ENCODE results near the gene TJP1. TPM values are rescaled to one million over a fixed set of nuclear protein-coding genes. Genes with fewer than 3 reads are reported as not detected.
A peak's percentile ranks its signal among the peaks of the same experiment; 100 is the strongest.

Gene TJP1
- total and polyA plus RNA-seq, 9 of the 15 experiments (the other 6 are each of a cell fraction or from before 2014, with no cell fraction given) = 9.1 to 39.3 (median 28.0) TPM

GRCh38 chr15:29812384-29812694 lies 9.9 kb downstream of the TJP1 start:
- Histone ChIP-seq H3K4me2 (ENCODE audit: insufficient read depth, low read length) (no peak overlapping the region), H3K36me3 (ENCODE audit: control insufficient read depth, insufficient read depth, low read length) (no peaks in the 10 kb centered on the region), H4K20me1 (replicated peaks; ENCODE audit: control insufficient read depth, insufficient read depth, low read length) (peaks cover 21% of the 10 kb centered on the region), H3K4me1 (replicated peaks in 1 of 2; ENCODE audit: control insufficient read depth in 2 of 2, insufficient read depth in 2 of 2, low read length in 2 of 2) (peaks cover 0 to 18% of the 10 kb centered on the region in 2 experiments; a peak in 2 of 5 replicates), H3K79me2 (ENCODE audit: control insufficient read depth, insufficient read depth, low read length) (peaks cover 88% of the 10 kb centered on the region), H2AFZ (ENCODE audit: low read depth, low read length) (no peak overlapping the region), H3K9me3 (replicated peaks; ENCODE audit: control insufficient read depth, insufficient read depth, low read depth, low read length) (no peaks in the 10 kb centered on the region), H3K9ac (ENCODE audit: insufficient read depth in 1 of 2, low read depth in 2 of 2, low read length in 2 of 2) (no peak overlapping the region), H3K27ac (ENCODE audit: extremely low read depth, low read depth, low read length) (no peak overlapping the region), H3K27me3 (ENCODE audit: control insufficient read depth in 2 of 2, insufficient read depth in 2 of 2, low read length in 2 of 2) (no peaks in the 10 kb centered on the region), H3K4me3 (no peak overlapping the region), H3K9me1 (ENCODE audit: control insufficient read depth, insufficient read depth, low read length) (no peaks in the 10 kb centered on the region)
- no peak for DNase-seq (ENCODE audit: extremely low read depth in 1 of 4, low spot score in 3 of 4)
- no peak for TF ChIP-seq ZNF24 (IDR thresholded peaks at IDR 0.05)
- intact Hi-C loops (cut with micrococcal nuclease) = loop anchor here (5.0 kb wide), 1 partner anchor 45 kb away; no protein-coding TSS in a partner anchor
- POLR2A ChIA-PET = interaction anchor here (1.1 kb wide), 1 partner anchor 8 kb away, joined by 3 read pairs; no protein-coding TSS in a partner anchor
- peak; percentile 56 for FAIRE-seq
- in situ Hi-C loops (cut with MboI) = no loop called here
- WGBS (ENCODE audit: insufficient coverage, low coverage, missing lambda C conversion rate) = 55% methylated on average over 2 of the region's 2 CpGs
- no peak for ATAC-seq
- CTCF ChIA-PET (ENCODE audit: low intra/inter-chr PET ratio) = no interaction called here
- no TSS peak for BruUV-seq (replicated peaks)

DNA sequence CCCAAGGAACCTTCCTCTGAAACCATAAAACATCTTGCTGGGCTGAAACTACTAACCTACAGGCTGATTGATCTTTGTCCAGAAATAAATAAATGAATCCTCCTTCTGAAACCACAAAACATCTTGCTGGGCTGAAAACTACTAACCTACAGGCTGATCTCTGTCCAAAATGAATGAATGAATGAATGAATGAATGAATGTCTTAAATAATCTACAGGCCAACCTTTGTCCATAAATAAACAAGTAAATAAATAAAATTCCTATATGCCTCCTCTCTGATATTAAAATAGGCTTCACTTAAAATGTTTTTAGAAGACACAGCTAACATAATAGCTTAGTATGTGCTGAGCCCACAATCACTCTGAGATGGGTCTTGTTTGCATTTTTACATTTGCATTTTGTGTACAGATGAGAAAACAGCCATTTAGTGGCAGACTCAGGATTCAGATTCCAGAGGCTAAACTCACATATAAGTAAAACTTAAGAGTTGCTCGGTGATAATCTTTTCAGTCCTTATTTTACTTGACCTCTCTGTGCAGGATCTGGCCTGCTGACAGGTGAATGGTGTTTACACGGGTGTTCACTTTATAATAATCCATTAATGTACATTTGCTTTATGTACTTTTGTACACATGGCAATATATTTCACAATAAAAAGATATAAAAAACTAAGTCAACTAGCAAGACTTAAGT lies 10.4 kb downstream of the TJP1 start:
- 56% methylated on average over 2 of the region's 2 CpGs for WGBS (ENCODE audit: insufficient coverage, low coverage, missing lambda C conversion rate)
- peaks cover 88% of the 10 kb centered on the region for H3K79me2 ChIP-seq (ENCODE audit: control insufficient read depth, insufficient read depth, low read length)
- H3K4me1 ChIP-seq (replicated peaks in 1 of 2; ENCODE audit: control insufficient read depth in 2 of 2, insufficient read depth in 2 of 2, low read length in 2 of 2) = peaks cover 0 to 18% of the 10 kb centered on the region in 2 experiments; a peak in 2 of 5 replicates
- no peak overlapping the region for H3K9ac ChIP-seq (ENCODE audit: insufficient read depth in 1 of 2, low read depth in 2 of 2, low read length in 2 of 2)
- intact Hi-C loops (cut with micrococcal nuclease) = loop anchor here (5.0 kb wide), 1 partner anchor 45 kb away; no protein-coding TSS in a partner anchor
- CTCF ChIA-PET (ENCODE audit: low intra/inter-chr PET ratio) = no interaction called here
- no peak overlapping the region for H3K4me3 ChIP-seq
- H3K9me1 ChIP-seq (ENCODE audit: control insufficient read depth, insufficient read depth, low read length) = no peaks in the 10 kb centered on the region
- peaks cover 21% of the 10 kb centered on the region for H4K20me1 ChIP-seq (replicated peaks; ENCODE audit: control insufficient read depth, insufficient read depth, low read length)
- H3K27ac ChIP-seq (ENCODE audit: extremely low read depth, low read depth, low read length) = no peak overlapping the region
- no peak overlapping the region for H3K4me2 ChIP-seq (ENCODE audit: insufficient read depth, low read length)
- H2AFZ ChIP-seq (ENCODE audit: low read depth, low read length) = no peak overlapping the region
- no peaks in the 10 kb centered on the region for H3K36me3 ChIP-seq (ENCODE audit: control insufficient read depth, insufficient read depth, low read length)
- no peak for DNase-seq (ENCODE audit: extremely low read depth in 1 of 4, low spot score in 3 of 4)
- peak; percentile 74 for TF ChIP-seq ZNF24 (IDR thresholded peaks at IDR 0.05)
- no peak for TF ChIP-seq ETV6 (IDR thresholded peaks at IDR 0.05; ENCODE audit: borderline replicate concordance in 1 of 2, low read depth in 2 of 2, low read length in 1 of 2)
- TF ChIP-seq ETV6 (CRISPR knock-in tag; IDR thresholded peaks at IDR 0.05; ENCODE audit: borderline replicate concordance) = no peak
- no peak for TF ChIP-seq ZNF717 (CRISPR knock-in tag; IDR thresholded peaks at IDR 0.05)
- TF ChIP-seq JUND (IDR thresholded peaks at IDR 0.05; ENCODE audit: borderline replicate concordance, low read depth, low read length) = no peak
- TF ChIP-seq JUND (tag; IDR thresholded peaks at IDR 0.05; ENCODE audit: borderline replicate concordance, low read depth, low read length) = no peak
- no peak for TF ChIP-seq SOX6 (IDR thresholded peaks at IDR 0.05)
- ATAC-seq = no peak
- no peaks in the 10 kb centered on the region for H3K27me3 ChIP-seq (ENCODE audit: control insufficient read depth in 2 of 2, insufficient read depth in 2 of 2, low read length in 2 of 2)
- in situ Hi-C loops (cut with MboI) = no loop called here
- BruUV-seq (replicated peaks) = no TSS peak
- POLR2A ChIA-PET = interaction anchor here (1.1 kb wide), 1 partner anchor 9 kb away, joined by 3 read pairs; no protein-coding TSS in a partner anchor
- no peak for FAIRE-seq
- H3K9me3 ChIP-seq (replicated peaks; ENCODE audit: control insufficient read depth, insufficient read depth, low read depth, low read length) = no peaks in the 10 kb centered on the region
